ENCODE measurements around the gene ITGA1.
"Not testable (repeated sequence)": the region's sequence is repeated elsewhere in the genome, so short reads cannot be mapped to it uniquely, and the experiment has no call there.

The ITGA1 gene

DNA sequence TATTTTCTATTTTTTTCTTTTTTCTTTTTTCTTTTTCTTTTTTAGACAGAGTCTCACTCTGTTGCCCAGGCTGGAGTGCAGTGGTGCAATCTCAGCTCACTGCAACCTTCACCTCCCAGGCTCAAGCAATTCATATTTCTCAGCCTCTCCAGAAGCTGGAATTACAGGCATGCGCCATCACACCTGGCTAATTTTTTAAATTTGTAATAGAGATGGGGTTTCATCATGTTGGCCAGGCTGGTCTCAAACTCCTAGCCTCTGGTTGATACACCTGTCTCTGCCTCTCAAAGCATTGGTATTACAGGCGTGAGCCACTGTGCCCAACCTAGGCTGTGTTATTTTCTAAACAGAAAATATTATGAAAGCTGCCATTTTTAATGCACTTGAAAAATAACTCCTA lies 78.3 kb downstream of the ITGA1 start:
- DNase-seq (ENCODE audit: low spot score) = not testable (repeated sequence)

DNA sequence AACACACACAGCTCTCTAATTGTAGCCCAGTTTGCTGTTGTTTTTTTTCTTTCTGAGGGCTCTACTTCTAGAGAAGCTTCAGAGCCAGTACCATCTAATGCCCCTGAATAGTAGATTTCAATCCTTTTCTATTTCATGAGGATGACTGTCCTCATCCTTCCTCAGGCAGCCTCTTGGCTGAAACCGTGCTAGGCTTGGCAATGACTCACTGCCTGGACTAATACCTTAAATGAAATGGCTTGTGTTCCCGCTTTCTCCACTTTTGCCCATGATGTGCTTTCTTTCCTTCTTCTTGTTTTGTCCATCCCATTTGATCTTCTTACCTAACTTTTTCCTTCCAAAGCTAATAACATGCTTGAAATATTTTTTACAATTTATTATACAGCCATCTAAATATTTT lies 80.1 kb downstream of the ITGA1 start:
- DNase-seq (ENCODE audit: low spot score) = no peak

DNA sequence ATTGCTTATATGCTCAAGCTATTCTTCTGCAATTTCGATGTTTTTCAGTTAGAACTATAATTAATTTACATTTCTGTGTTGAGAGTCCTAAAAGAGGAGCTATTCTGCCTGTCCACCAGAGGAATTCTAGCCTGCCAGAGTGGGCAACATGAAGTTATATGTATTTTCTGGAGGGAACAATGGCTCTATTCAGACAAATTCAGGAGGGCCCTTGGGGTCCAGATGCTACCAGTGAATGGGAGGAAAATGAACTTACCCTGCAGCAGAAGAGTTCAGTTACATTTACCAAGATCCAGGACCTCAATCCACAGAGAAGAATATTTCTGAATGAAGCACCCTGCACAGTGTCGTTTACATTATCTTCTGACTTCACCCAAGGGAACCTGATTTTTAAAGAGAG lies 80.7 kb downstream of the ITGA1 start:
- DNase-seq (ENCODE audit: low spot score) = no peak

DNA sequence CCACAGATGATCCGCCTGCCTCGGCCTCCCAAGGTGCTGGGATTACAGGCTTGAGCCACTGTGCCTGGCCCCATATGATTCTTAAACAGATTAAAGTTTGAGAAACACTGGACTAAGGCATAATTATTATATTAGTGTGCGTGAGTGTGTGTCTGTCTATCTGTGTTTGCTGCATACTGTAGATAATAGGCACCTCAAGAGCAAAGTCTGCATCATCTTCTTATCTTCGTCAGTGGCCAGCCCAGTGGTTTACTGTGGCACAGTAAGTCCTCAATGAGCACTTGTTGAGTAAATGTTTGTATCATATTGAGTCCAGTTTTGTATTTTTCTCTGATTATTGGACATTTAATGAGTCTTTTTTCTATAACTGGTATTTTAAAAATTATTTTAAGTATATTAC lies 81.7 kb downstream of the ITGA1 start:
- DNase-seq (ENCODE audit: low spot score) = no peak

DNA sequence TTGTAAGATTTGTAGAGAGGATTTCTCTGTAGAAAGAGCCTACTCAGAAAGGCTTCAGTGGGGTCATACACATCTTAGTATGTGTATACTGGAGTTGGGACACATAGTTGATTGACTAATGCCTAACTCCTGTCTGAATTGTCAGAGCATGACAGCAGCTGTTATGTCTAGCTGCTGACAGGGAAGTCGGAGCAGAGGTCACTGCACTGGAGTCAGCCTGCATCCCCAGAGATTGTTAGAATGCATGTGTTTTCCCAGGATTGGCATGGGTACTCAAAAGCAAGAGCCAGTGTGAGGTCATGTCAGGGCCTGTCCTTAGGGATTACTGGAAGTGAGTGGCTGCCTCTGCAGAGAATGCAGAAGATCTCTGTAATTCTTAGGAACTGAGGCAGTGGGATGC lies 82.7 kb downstream of the ITGA1 start:
- peak; percentile 4 for DNase-seq (ENCODE audit: low spot score)

DNA sequence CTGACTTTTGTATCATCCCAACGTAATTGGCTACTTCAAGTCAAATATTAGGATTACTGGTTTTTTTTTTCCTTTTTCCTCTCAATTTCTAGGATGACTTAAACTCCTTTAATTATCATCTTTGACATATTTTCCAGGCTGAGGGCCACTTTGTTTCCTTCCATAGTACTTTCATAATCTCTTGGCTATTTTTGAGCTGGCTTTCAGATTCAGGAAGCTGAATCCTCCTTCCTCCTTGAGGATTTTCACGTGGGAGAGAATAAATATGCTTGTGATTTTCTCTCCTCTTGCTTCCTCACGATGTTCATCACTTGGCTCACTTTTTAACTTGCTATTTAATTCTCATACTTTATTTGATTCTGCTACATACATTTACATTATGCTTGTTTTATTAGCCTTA lies 88.1 kb downstream of the ITGA1 start:
- no peak for DNase-seq (ENCODE audit: low spot score)

DNA sequence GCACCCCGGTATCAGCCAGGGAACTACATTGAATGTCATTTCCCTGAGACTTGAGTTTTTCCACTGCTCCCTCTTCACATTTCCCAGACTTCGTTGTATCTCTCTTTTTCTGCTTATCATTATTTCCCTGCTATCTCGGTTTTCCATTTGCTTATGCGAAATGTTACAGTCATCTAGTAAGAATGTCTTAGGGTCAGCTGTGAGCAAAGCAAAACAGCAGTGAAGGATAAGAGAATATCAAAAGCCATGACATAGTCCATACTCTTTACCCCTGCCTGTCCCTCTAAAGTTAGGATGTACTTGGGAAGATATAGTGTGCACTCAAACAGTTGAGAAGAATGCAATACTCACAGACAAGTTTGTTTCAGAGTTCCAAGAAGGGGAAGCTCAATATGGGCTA lies 88.7 kb downstream of the ITGA1 start:
- DNase-seq (ENCODE audit: low spot score) = no peak

DNA sequence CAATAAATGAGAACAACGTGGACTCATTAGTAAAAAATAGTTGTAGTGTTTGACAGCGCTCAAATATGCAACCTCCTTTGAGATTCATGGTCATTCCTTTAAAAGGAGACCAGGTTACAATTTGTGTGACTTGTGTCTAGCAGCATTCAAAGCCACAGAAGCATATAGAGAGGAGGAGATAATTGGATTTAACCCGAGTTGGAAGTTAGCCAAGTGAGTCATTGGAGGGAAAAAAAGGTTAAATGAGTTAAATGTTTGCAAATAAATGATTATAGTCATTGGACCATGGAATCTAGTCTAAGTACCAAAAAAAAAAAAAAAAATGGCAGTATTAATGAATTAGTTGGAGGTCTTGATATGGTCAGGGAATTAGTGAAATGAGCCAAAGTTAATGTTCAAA lies 90.9 kb downstream of the ITGA1 start:
- no peak for DNase-seq (ENCODE audit: low spot score)

DNA sequence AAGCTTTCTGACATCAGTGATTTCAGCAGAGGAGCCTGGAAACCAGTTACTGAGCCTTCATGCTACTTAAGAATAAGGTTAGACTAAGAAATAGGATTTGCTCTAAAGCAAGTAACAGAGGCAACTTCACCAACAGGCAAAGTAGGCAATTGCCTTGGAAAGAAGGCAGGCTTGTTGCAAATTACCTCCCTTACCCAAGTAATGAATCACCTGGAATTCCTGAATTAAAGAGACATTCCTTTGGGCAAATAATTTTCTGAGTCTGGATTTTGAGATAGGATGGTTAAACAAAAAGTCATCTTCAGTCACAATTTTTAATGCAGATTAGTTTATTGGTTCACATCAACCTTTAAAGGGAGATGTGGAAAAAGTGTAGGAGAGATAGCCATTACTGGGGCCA lies 92.8 kb downstream of the ITGA1 start:
- no peak for DNase-seq (ENCODE audit: low spot score)

DNA sequence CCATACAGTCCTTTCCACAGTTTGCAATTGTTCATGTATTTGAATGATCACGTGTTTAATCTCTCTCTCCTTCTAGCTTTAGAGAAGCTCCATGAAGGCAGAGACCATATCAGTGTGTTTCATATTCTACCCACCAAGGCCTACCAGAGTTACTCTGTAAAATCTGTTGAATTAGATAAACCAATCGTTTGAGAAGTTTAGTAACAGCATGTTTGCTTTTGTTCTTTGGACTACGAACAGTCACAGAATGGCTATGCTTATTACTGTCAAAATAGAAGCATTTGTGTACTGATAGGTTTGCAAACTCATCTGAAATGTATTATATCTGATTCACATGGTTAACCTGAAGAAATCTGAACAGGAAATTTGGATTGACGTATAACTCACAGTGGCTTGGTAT lies 93.8 kb downstream of the ITGA1 start:
- no peak for DNase-seq (ENCODE audit: low spot score)

DNA sequence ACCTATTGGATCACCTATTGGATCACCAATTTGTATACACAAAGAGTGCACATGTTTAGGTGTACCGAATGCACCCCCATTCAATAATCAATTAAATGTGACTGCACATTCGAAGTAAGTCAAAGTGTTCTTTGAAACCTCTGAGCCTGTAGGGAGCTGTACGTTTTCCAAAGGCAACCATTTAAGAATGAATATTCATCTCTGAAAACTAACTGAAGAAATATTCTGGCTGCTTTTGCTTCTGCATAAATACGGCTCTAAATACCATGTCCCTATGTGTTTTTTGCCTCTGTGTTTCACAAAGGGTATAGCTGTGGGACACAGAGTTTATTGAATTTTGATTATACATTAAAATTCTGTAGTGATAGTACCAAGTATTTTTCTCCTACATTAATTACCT lies 95.4 kb downstream of the ITGA1 start:
- no peak for DNase-seq (ENCODE audit: low spot score)

DNA sequence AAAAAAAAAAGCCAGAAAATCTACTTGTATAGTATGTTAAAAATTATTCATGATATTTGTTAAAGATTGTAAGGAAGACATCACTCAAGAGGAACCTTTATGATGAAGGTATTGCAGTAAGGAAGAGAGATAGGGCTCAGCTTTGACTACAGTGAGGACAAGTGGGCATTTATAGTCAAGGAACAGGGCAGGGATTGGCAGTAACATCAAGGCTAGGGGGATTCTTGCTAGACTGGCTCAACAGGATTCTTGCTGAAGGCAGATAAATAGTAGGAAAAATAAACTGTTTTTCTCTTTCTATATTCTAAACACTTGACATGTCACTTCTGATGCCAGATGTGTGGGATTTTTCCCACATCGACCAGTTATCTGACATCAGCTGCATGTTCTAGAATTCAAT lies 96.7 kb downstream of the ITGA1 start:
- DNase-seq (ENCODE audit: low spot score) = no peak

DNA sequence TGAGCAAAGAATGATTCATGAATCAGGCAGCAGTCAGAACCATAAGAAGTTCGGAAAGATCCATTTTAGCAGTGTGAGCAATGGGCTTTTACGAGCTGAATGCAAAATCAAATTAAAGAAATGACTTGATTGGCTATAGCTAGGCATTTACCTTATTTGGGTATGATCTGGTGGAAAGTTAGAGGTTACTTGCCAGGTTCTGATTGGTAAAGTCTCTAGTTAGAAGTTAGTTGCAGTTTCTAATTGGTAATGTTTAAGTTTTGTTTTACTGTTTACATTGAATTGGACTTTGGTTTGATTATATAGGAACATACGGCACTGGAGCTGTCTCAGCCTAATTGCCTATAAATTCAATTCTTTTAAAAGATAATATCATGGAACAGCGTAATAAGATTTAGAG lies 97.9 kb downstream of the ITGA1 start:
- DNase-seq (ENCODE audit: low spot score) = no peak

DNA sequence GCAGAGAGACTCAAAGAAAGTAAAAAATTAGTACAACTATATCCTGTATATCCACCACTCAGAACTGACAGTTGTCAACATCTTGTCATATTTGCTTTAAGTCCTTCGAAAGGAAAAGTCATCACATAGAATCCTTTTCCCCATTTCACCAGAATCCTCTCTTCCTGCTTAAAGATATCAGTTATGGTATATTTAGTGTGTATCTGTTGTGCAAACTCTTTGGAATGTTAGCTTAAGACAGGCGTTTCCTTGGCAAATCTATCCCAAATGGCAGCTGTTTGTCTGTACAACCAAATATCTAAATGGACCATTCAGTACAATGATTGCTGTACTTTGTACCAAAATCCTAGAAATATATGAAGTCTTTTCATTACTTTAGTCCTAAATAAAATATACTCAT lies 98.5 kb downstream of the ITGA1 start:
- DNase-seq (ENCODE audit: low spot score) = no peak

DNA sequence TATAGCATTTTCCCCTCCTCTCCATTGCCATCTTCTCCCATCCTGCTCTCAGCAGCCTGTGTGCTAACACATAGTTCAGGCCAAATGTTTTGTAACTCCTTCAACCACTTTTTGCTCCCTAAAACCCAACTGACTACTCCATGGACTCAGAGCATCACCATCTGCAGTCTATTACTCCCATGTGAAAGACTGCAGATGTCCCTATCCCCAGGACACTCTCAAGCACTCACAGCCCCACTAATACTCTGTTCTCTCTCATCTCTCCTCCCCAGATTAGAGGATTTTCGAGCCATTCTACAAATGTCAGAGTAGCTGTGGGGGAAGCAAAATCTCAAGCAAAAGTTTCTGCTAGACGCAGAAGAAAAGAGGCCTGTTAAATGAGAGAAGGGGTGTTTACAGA lies 99.3 kb downstream of the ITGA1 start:
- DNase-seq (ENCODE audit: low spot score) = no peak

DNA sequence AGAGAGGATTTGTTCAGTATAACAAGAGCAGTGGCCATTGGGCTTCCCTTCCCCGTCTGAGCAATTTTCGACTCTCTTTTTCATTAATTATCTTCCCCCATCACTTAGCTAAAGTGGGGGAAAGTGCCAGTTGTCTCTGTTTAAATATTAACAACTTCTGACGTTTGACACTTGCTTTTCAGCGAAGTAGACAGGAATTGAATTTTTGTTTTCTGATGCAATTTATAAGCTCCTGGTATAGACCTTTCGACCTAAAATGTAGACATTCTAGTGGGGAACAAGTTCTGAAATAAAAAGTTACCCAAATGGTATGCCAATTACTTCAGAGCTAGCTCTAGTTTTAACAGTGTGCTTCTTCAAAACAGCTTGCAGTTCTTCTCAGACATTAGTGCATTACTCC lies 100.6 kb downstream of the ITGA1 start:
- no peak for DNase-seq (ENCODE audit: low spot score)

DNA sequence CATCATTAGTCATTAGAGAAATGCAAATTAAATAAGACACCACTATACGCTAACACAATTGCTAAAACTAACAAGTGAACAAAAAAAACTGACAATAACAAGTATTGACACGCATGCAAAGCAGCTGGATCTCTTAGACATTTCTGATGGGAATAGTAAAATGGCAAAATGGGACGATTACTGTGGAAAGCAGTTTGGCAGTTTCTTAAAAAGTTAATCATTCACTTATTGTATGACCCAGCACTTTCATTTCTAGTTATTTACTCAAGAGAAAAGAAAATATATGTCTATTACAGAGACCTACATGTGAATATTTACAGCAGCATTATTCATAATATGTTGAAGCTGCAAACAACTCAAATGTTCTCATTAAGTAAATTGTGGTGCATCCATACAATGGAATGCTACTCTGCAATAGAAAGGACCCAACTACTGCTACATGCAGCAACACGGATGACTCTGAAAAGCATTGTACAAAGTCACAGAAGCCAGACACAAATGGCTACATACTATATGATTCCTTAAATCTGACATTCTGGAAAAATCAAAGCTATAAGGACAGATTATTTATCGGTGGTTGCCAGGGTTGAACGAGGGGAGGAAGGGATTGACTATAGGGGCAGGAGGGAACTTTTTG lies 104.6 kb downstream of the ITGA1 start:
- DNase-seq (ENCODE audit: low spot score) = no peak

DNA sequence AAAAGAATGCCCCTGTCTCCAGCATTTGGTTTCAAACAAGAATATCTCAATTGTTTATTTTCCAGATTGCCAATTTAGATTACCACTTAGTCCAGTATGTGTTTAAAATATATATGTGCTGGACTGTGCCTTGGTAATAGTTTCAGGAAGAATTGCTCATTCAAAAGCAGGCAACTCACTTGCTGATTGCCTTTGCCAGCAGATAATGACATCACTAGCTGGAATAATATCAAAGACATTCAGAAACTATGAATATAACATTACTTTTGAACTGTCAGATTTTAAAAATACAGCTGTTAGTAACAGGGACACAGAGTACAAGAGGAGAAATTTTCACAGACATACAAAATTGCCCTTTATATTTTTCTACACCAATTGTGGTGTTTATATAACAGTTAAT lies 105.4 kb downstream of the ITGA1 start:
- no peak for DNase-seq (ENCODE audit: low spot score)

DNA sequence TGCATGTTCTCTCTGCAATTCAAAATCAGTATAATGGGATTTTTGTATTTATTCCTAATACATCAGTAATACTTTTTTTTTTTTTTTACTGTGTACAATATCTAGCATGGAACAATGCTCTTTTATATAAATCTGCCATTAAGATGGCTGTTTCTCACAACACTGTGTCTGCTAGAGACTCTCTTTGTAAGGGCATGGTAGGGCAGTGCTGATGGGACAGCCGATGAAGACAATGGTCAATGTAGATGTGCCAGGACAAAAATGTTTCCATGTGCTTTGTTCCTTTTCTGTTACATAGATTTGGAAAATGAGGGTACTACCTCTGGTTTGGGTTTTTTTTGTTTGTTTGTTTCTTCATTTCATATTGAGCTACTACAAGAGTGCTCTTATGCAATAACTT lies 106.1 kb downstream of the ITGA1 start:
- DNase-seq (ENCODE audit: low spot score) = no peak

DNA sequence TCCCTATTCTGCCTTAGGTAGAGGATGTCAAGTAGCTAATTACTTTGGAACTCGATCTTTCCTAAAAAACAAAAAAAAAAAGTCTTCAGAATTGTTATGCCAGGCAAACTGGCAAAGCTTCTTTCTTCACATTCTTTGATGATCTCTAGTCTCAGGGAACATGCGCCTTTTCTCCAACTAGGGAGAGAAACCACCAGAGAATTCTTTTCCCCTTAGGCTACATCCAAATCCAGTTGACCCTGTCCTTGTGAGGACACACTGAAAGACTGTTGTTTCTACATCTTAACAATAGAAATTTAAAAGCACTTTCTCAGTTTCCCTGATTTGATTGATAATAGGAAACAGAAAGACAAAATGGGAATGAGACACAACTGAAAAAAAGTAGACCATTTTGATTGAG lies 106.7 kb downstream of the ITGA1 start:
- DNase-seq (ENCODE audit: low spot score) = no peak

DNA sequence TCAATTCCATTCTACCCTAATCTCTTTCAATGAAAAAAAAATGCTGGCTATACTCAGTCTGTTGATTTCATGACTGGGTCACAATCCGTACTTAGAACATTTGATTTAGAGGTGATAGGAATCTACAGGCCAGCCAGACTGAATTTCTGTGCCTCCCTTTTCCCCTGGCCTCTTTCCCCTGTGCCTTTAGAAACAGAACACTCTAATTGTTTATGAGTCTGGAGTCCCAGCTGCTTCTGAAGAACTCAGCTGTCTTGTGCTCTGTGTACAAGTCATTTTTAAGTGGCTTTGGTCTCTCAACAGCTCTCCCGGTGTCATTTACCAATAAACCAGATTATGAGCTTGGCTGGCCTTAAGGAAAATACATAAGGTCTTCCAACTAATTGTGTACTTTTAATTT lies 107.4 kb downstream of the ITGA1 start:
- DNase-seq (ENCODE audit: low spot score) = no peak

DNA sequence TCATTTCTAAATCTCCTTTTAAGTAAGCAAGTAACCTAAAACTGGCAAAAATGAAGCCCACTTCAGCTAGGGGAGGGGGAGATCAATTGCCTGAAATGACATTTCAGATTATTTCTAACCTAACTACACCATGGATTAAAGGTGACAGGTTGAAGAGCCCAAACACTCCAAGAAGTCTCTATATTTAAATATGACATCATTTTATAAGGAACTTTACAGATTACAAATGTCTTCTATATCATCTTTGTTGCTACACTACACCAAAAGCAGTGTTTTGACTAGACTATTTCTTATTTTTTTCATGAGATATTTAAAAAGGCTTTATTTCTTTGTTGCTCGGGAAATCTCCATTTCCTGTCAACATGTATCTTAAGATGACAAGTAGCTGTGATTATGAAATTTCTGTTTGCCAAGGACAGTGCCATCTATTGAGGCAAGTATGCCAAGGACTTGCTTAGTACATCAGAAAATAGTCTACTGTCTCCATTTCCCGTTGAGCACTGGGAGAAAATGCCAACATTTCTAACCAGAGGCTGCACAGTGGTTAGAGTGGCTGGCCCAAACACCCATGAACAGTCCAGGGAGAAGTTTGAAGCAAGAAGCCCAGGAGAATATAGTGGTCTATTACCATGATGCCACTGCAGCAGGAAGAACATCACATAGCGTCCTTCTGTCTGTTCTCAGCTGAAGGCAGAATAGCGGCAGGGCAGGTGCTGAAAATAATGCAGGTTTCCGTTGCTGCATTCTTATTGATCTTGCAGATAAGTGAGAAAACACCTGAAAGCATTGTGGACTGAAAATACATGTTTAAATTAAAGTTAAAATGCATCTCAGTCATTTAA lies 108.1 kb downstream of the ITGA1 start:
- DNase-seq (ENCODE audit: low spot score) = no peak

DNA sequence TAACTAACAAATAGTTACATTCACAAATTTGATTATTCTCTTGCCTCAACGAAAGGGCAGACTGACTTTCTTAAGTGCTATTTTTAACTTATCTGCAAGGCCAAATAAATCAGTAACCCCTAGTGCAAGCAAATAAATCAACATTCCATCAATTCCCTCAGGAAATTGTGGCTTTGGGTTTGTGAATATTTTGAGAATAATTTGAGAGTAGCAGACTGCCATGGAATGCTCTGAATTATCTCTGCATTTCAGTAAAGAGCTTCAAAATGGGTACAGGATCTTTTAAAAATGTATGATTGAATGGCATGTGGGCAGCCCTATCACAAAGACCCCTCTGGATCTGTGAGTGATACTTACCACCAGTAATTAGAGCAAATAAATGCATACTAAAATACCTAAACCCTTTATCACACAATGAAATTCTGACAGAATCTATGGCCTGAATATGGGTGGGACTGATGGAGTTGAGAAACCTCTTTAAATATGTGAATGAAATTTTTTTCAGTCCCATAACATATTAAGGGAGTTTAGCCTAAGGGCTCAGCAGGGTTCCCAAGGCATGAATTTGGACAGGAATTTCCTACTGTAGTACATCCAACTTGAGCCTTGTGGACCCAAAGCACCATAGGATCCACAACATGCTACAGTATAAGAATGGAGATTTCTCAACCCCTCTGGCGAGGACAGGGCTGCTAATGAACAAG lies 109.0 kb downstream of the ITGA1 start:
- no peak for DNase-seq (ENCODE audit: low spot score)

All from HuH-7 (cell line).